ENCODE data around the gene RNF207.

DNA sequence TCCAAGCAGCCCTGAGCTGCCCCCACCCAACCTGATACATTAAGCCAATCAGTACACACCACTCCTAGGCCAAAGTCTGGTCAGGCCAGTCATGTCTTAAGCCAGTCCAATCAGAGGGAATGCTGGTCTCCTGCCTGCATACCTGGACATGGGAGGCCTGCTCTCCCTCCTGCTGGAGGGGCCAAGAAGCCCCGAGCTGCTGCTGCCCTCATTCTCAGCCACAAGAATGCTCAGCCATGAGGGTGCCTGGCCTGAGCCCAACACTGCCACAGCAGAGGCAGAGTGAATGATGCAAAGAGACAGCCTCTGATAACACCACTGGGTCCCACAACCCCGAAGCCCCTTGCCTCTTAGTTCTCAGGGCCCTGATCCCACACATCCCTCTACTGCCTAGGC is 48.8 kb upstream of the RNF207 start:
- TF ChIP-seq, protein P1, sequence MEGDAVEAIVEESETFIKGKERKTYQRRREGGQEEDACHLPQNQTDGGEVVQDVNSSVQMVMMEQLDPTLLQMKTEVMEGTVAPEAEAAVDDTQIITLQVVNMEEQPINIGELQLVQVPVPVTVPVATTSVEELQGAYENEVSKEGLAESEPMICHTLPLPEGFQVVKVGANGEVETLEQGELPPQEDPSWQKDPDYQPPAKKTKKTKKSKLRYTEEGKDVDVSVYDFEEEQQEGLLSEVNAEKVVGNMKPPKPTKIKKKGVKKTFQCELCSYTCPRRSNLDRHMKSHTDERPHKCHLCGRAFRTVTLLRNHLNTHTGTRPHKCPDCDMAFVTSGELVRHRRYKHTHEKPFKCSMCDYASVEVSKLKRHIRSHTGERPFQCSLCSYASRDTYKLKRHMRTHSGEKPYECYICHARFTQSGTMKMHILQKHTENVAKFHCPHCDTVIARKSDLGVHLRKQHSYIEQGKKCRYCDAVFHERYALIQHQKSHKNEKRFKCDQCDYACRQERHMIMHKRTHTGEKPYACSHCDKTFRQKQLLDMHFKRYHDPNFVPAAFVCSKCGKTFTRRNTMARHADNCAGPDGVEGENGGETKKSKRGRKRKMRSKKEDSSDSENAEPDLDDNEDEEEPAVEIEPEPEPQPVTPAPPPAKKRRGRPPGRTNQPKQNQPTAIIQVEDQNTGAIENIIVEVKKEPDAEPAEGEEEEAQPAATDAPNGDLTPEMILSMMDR (IDR thresholded peaks at IDR 0.05) = no peak
- TF ChIP-seq POLR2A (IDR thresholded peaks at IDR 0.05) (no peak), POLR2AphosphoS5 (IDR thresholded peaks at IDR 0.05) (no peak)
